Subcutaneous adipose tissue (tissue), 4 donors: Measurements from ENCODE around the gene GRIA2. TPM values are rescaled to one million over a fixed set of nuclear protein-coding genes. Genes with fewer than 3 reads are reported as not detected.

Source experiments
- small RNA-seq: library from RNA; depleted of rRNA; stranded (forward); fragments of <200 nt; gene quantifications from one replicate; pipeline ENCODE3, GENCODE V24; 2016
- total RNA-seq, 4 donors: library from RNA; depleted of rRNA; stranded (reverse); fragments of >200 nt; gene quantifications; one replicate each; pipeline ENCODE4 v1.1.0, GENCODE V29; 2016
- TF ChIP-seq, protein P1 (sequence below): fragments of 450-650 bp; IDR thresholded peaks from one replicate; pipeline ENCODE4 v1.5.1; 2016; ENCODE audit warnings: low read depth, mild to moderate bottlenecking, control low read depth, antibody characterized with exemption, moderate library complexity

The GRIA2 gene
- total RNA-seq, 4 donors from 2014 or later: not detected

DNA sequence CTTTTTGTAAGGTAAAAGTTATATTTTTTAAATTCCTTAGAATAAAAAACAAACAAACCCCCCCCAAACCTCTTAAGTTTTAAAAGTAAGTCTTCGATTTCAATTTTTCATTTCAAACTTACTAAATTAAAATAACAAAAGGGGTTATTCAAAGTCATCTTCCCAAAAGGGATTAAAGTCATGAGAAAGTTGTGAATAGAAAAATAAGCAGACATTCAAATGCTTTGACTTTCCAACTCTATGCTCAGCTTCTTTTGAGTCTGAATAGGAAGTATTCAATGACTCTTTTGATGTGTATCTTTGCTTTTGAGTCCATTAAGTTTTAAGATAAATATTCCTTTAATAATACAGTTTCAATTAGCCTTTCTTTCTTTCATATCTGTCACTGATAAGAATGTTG is 138.3 kb downstream of the GRIA2 start:
- TF ChIP-seq, protein P1, sequence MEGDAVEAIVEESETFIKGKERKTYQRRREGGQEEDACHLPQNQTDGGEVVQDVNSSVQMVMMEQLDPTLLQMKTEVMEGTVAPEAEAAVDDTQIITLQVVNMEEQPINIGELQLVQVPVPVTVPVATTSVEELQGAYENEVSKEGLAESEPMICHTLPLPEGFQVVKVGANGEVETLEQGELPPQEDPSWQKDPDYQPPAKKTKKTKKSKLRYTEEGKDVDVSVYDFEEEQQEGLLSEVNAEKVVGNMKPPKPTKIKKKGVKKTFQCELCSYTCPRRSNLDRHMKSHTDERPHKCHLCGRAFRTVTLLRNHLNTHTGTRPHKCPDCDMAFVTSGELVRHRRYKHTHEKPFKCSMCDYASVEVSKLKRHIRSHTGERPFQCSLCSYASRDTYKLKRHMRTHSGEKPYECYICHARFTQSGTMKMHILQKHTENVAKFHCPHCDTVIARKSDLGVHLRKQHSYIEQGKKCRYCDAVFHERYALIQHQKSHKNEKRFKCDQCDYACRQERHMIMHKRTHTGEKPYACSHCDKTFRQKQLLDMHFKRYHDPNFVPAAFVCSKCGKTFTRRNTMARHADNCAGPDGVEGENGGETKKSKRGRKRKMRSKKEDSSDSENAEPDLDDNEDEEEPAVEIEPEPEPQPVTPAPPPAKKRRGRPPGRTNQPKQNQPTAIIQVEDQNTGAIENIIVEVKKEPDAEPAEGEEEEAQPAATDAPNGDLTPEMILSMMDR: no peak

DNA sequence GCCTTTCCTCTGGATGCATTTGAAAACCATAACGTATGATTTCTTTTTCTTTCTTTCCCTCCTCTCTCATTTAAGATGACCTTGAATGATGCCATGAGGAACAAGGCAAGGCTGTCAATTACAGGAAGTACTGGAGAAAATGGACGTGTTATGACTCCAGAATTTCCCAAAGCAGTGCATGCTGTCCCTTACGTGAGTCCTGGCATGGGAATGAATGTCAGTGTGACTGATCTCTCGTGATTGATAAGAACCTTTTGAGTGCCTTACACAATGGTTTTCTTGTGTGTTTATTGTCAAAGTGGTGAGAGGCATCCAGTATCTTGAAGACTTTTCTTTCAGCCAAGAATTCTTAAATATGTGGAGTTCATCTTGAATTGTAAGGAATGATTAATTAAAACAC is 142.8 kb downstream of the GRIA2 start:
- TF ChIP-seq, protein P1: no peak

DNA sequence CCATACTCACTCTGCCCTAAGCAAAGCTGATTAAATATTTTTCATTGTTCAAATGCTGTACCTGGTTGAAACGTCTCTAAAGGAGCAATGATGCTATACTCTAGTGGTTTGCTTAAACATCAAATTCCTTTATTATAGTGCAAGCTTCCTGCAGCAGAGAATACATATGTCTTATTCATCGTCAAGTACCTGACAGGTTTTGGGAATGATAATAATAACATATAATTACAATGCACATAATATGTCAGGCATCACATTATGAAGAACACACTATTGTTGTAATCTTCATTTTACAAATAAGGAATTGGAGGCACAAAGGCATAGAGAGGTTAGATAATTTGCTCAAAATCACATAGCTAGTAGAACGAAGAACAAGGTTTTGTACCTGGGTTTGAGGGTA is 151.6 kb downstream of the GRIA2 start:
- TF ChIP-seq, protein P1: no peak

DNA sequence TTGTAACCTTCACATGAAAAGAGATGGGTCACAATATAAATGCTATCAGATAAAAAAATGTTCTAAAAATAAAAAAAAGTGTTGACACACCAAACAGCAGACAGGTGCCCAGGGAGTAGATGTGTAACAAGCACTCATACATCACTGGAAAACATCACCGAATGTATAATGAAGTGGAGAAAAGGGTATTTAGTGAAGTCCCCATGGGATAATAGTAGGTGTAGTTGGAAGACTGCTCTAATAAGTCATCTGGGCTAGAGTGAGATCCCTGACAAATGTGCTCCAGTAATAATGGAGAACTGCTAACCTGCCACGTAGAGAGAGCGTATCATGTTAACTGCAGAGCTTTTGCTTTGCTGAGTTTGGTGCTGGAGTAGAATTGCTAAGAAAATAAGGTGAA is 152.0 kb downstream of the GRIA2 start:
- TF ChIP-seq, protein P1: no peak

DNA sequence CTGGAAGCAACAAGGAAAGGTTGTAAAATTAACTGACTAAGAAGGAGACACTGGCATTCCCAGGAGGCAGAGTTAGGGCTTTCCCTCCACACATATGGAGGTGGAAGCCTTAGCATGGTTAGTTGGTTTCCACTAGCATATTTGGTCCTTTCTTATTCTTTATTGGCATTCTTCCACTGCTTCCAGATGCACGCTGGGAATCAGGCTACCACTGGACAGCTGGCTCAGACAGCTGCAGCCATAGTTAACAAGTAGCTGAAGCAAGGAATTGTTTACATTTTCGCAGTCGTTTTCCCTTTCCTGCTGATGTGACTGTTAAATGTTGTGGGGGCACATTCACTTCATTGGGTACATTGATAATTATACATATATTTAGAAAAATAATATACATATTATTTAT is 169.2 kb downstream of the GRIA2 start:
- TF ChIP-seq, protein P1: no peak

DNA sequence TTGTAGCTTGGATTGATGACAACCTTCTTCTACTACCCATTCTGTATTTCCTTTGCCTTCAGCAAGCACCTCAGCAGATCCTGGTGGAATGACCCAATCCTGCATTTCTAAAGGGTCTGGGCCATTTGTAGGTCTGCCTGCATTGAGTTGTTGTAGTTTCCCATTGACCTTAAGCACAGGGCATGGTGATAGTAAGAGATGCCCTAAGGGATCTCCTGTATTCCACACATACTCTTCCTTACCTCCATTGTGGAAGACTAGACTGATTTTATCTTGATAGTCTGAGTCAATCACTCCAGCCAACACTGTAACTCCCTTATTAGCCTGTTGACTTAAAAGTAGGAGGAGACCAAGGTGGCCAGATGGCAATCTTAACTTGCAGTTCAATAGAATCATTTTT is 184.5 kb downstream of the GRIA2 start:
- TF ChIP-seq, protein P1: no peak

Small RNAs within 50 kb of the gene (small RNA-seq; reads per million reads assigned to genes)
- gene RNU6-582P: not detected

Other genes with a start within 250 kb of the GRIA2 start
- gene PDGFC, start 248.9 kb upstream of the GRIA2 start, total RNA-seq: 10 to 100 TPM; 29.0 to 47.8 (median 38.1) TPM
- gene GLRB, start 144.6 kb upstream of the GRIA2 start, total RNA-seq: 1 to 10 TPM; 2.3 to 7.7 (median 5.9) TPM